ENCODE data around the gene NPL.

- TF ChIP-seq, protein P1, sequence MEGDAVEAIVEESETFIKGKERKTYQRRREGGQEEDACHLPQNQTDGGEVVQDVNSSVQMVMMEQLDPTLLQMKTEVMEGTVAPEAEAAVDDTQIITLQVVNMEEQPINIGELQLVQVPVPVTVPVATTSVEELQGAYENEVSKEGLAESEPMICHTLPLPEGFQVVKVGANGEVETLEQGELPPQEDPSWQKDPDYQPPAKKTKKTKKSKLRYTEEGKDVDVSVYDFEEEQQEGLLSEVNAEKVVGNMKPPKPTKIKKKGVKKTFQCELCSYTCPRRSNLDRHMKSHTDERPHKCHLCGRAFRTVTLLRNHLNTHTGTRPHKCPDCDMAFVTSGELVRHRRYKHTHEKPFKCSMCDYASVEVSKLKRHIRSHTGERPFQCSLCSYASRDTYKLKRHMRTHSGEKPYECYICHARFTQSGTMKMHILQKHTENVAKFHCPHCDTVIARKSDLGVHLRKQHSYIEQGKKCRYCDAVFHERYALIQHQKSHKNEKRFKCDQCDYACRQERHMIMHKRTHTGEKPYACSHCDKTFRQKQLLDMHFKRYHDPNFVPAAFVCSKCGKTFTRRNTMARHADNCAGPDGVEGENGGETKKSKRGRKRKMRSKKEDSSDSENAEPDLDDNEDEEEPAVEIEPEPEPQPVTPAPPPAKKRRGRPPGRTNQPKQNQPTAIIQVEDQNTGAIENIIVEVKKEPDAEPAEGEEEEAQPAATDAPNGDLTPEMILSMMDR (IDR thresholded peaks at IDR 0.05; ENCODE audit: extremely low read depth in 1 of 2, insufficient read depth in 1 of 2, low read depth in 1 of 2, low read length in 2 of 2), result no peak
- TF ChIP-seq POLR2A (IDR thresholded peaks at IDR 0.05; ENCODE audit: low read depth, low read length) (no peak), MYC (IDR thresholded peaks at IDR 0.05; ENCODE audit: low read depth, low read length) (no peak)
Observed at GRCh38 chr1:182833271-182833670, 43.7 kb downstream of the NPL start.
